H9 (cell line): ENCODE results near the gene PRPF4. TPM values are rescaled to one million over a fixed set of nuclear protein-coding genes. Genes with fewer than 3 reads are reported as not detected.
A peak's percentile ranks its signal among the peaks of the same experiment; 100 is the strongest.
"Not testable (repeated sequence)": the region's sequence is repeated elsewhere in the genome, so short reads cannot be mapped to it uniquely, and the experiment has no call there.

Experiments
- DNase-seq: peaks from one replicate; pipeline ENCODE4 v3.0.0-alpha.2; 2017
- H2AFZ ChIP-seq: one replicate; pipeline ENCODE4 v1.6.1; 2013; ENCODE audit warnings: mild to moderate bottlenecking, low read length, control low read depth, moderate library complexity
- H2AK5ac ChIP-seq: 2 replicates; pipeline ENCODE4 v1.6.1; 2013; ENCODE audit warnings: low read length, control low read depth, mixed read lengths; ENCODE audit not compliant: insufficient read length
- H2BK120ac ChIP-seq: one replicate; pipeline ENCODE4 v1.6.1; 2013; ENCODE audit warnings: low read depth, mild to moderate bottlenecking, low read length, control low read depth, inconsistent platforms; ENCODE audit not compliant: poor library complexity, severe bottlenecking
- H2BK12ac ChIP-seq: 2 replicates; pipeline ENCODE4 v1.6.1; 2013; ENCODE audit warnings: low read length, control low read depth, mixed read lengths, low read depth; ENCODE audit not compliant: insufficient read length
- H2BK15ac ChIP-seq: 2 replicates; pipeline ENCODE4 v1.6.1; 2013; ENCODE audit warnings: low read depth, low read length, control low read depth
- H2BK20ac ChIP-seq: one replicate; pipeline ENCODE4 v1.6.1; 2013; ENCODE audit warnings: low read depth, mild to moderate bottlenecking, low read length, control low read depth, inconsistent platforms; ENCODE audit not compliant: poor library complexity, severe bottlenecking
- H2BK5ac ChIP-seq: 2 replicates; pipeline ENCODE4 v1.6.1; 2013; ENCODE audit warnings: low read length, control low read depth, mixed read lengths; ENCODE audit not compliant: insufficient read length
- H3K14ac ChIP-seq: 2 replicates; pipeline ENCODE4 v1.6.1; 2013; ENCODE audit warnings: low read length, control low read depth; ENCODE audit not compliant: insufficient read depth
- H3K18ac ChIP-seq: 2 replicates; pipeline ENCODE4 v1.6.1; 2013; ENCODE audit warnings: low read depth, mild to moderate bottlenecking, mixed read lengths, low read length, control low read depth; ENCODE audit not compliant: insufficient read length
- H3K23ac ChIP-seq: 2 replicates; pipeline ENCODE4 v1.6.1; 2013; ENCODE audit warnings: low read length, control low read depth, mixed read lengths, low read depth; ENCODE audit not compliant: insufficient read length
- H3K23me2 ChIP-seq: 2 replicates; pipeline ENCODE4 v1.6.1; 2013; ENCODE audit warnings: low read depth, mild to moderate bottlenecking, mixed read lengths, low read length, control low read depth; ENCODE audit not compliant: insufficient read length, poor library complexity, severe bottlenecking
- H3K27ac ChIP-seq: 2 replicates; pipeline ENCODE4 v1.5.1; 2013; ENCODE audit warnings: low read length, control low read depth, mixed read lengths, low read depth; ENCODE audit not compliant: insufficient read length
- H3K27me3 ChIP-seq: 2 replicates; pipeline ENCODE4 v1.6.1; 2013; ENCODE audit warnings: low read length, control low read depth, inconsistent platforms; ENCODE audit not compliant: insufficient read depth
- H3K4ac ChIP-seq: 2 replicates; pipeline ENCODE4 v1.6.1; 2013; ENCODE audit warnings: low read depth, mild to moderate bottlenecking, control low read depth, inconsistent platforms, low read length, moderate library complexity
- H3K4me1 ChIP-seq: 2 replicates; pipeline ENCODE4 v1.6.1; 2013; ENCODE audit warnings: low read length, control low read depth, inconsistent platforms; ENCODE audit not compliant: insufficient read depth
- H3K4me2 ChIP-seq: 2 replicates; pipeline ENCODE4 v1.6.1; 2013; ENCODE audit warnings: low read length, control low read depth, mixed read lengths; ENCODE audit not compliant: insufficient read length, insufficient read depth
- H3K56ac ChIP-seq: 2 replicates; pipeline ENCODE4 v1.6.1; 2013; ENCODE audit warnings: low read depth, mild to moderate bottlenecking, mixed read lengths, low read length, control low read depth; ENCODE audit not compliant: insufficient read length
- H3K79me1 ChIP-seq: 2 replicates; pipeline ENCODE4 v1.6.1; 2013; ENCODE audit warnings: low read depth, mild to moderate bottlenecking, moderate library complexity, low read length, control low read depth, inconsistent platforms; ENCODE audit not compliant: insufficient read depth, poor library complexity, severe bottlenecking
- H3K79me2 ChIP-seq: 2 replicates; pipeline ENCODE4 v1.6.1; 2013; ENCODE audit warnings: low read length, control low read depth, inconsistent platforms; ENCODE audit not compliant: insufficient read depth
- H3K9ac ChIP-seq: 2 replicates; pipeline ENCODE4 v1.6.1; 2013; ENCODE audit warnings: low read length, control low read depth, mixed read lengths; ENCODE audit not compliant: insufficient read length; ENCODE audit errors: extremely low read depth
- H3K9me3 ChIP-seq: one replicate; pipeline ENCODE4 v1.6.1; 2013; ENCODE audit warnings: low read depth, low read length, inconsistent platforms; ENCODE audit not compliant: control insufficient read depth
- H3T11ph ChIP-seq: one replicate; pipeline ENCODE4 v1.6.1; 2013; ENCODE audit warnings: mild to moderate bottlenecking, low read length, control low read depth, inconsistent platforms
- H4K20me1 ChIP-seq: one replicate; pipeline ENCODE4 v1.6.1; 2013; ENCODE audit not compliant: control insufficient read depth, insufficient read length, insufficient read depth
- H4K5ac ChIP-seq: 2 replicates; pipeline ENCODE4 v1.6.1; 2013; ENCODE audit warnings: low read depth, mild to moderate bottlenecking, mixed read lengths, low read length, control low read depth; ENCODE audit not compliant: insufficient read length
- H4K8ac ChIP-seq: replicated peaks from 2 replicates; pipeline ENCODE4 v1.6.1; 2013; ENCODE audit warnings: low read length, control low read depth, mixed read lengths, low read depth; ENCODE audit not compliant: insufficient read length
- H4K91ac ChIP-seq: 2 replicates; pipeline ENCODE4 v1.6.1; 2013; ENCODE audit warnings: low read depth, mild to moderate bottlenecking, moderate library complexity, mixed read lengths, low read length, control low read depth; ENCODE audit not compliant: insufficient read length
- H3K27ac Mint-ChIP-seq, 3 experiments: 2 replicates in 2 of 3; 3 replicates in 1 of 3; pipeline ENCODE4 v1.8.0; 2020 to 2021; ENCODE audit warnings: mixed read lengths in 3 of 3, mild to moderate bottlenecking in 1 of 3, moderate library complexity in 1 of 3
- H3K27me3 Mint-ChIP-seq: 2 replicates; pipeline ENCODE4 v1.8.0; 2021; ENCODE audit warnings: low read depth, mild to moderate bottlenecking, moderate library complexity, mixed read lengths
- H3K36me3 Mint-ChIP-seq, 3 experiments: 2 replicates in 2 of 3; 3 replicates in 1 of 3; pipeline ENCODE4 v1.8.0; 2020 to 2021; ENCODE audit warnings: low read depth in 3 of 3, mixed read lengths in 3 of 3; ENCODE audit not compliant: insufficient read depth in 1 of 3
- H3K4me1 Mint-ChIP-seq, 2 experiments: 2 replicates each; pipeline ENCODE4 v1.8.0; 2020; ENCODE audit warnings: mixed read lengths in 2 of 2
- H3K4me3 Mint-ChIP-seq, 2 experiments: 2 replicates in 1 of 2; 3 replicates in 1 of 2; pipeline ENCODE4 v1.8.0; 2020 to 2021; ENCODE audit warnings: mild to moderate bottlenecking in 2 of 2, mixed read lengths in 2 of 2, moderate library complexity in 1 of 2
- H3K9me3 Mint-ChIP-seq, 2 experiments: 2 replicates in 1 of 2; 3 replicates in 1 of 2; pipeline ENCODE4 v1.8.0; 2020; ENCODE audit warnings: mild to moderate bottlenecking in 2 of 2, mixed read lengths in 2 of 2, moderate library complexity in 1 of 2
- WGBS: extraction: QIAGEN DNeasy Blood & Tissue Kit; methylation state at CpG from one replicate; pipeline ENCODE4 v1.1.7; 2013; ENCODE audit warnings: missing lambda C conversion rate, low lambda C conversion rate, mixed read lengths; ENCODE audit not compliant: insufficient read length; ENCODE audit errors: extremely low coverage; 5-methylcytosine and 5-hydroxymethylcytosine counted together
- total RNA-seq: library from RNA; stranded (reverse); gene quantifications from 2 replicates; pipeline ENCODE4 v1.2.1, GENCODE V29; 2021
- TF ChIP-seq, protein P1 (sequence below): fragments of 200-600 bp; sonication (generic); conservative IDR thresholded peaks from 3 replicates; pipeline ENCODE4 v1.8.0; 2021; ENCODE audit warnings: antibody characterized with exemption, mild to moderate bottlenecking

The PRPF4 gene
- total RNA-seq, 1 experiment from 2014 or later, result 49.8 TPM

DNA sequence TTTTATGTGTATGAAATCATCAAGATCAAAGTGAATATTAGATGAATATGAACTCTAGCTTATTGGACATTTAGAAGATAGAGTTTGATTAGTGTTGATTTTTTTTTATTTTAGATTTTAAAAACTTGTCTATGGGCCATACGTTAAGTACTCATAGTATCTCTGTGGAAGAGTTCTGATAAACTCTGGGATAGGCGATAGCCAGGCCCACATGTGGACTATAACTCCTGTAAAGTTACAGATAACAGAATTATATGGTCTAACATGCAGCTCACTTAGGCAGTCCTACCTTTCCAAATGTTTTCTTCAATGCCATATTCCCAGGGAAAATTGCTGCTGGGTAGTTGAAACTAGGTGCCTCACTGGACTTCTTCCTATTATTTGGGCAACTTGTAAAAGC lies 43.8 kb upstream of the PRPF4 start:
- TF ChIP-seq, protein P1, sequence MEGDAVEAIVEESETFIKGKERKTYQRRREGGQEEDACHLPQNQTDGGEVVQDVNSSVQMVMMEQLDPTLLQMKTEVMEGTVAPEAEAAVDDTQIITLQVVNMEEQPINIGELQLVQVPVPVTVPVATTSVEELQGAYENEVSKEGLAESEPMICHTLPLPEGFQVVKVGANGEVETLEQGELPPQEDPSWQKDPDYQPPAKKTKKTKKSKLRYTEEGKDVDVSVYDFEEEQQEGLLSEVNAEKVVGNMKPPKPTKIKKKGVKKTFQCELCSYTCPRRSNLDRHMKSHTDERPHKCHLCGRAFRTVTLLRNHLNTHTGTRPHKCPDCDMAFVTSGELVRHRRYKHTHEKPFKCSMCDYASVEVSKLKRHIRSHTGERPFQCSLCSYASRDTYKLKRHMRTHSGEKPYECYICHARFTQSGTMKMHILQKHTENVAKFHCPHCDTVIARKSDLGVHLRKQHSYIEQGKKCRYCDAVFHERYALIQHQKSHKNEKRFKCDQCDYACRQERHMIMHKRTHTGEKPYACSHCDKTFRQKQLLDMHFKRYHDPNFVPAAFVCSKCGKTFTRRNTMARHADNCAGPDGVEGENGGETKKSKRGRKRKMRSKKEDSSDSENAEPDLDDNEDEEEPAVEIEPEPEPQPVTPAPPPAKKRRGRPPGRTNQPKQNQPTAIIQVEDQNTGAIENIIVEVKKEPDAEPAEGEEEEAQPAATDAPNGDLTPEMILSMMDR, result no peak
- no peaks in the 10 kb centered on the region for H3K27me3 ChIP-seq
- H2AK5ac ChIP-seq, result no peak overlapping the region
- no peaks in the 10 kb centered on the region for H3K4me1 Mint-ChIP-seq
- no peak overlapping the region for H3K56ac ChIP-seq
- H3K4me3 Mint-ChIP-seq, result no peak overlapping the region
- no peaks in the 10 kb centered on the region for H4K20me1 ChIP-seq
- no peak overlapping the region for H3K9ac ChIP-seq
- peaks cover 4% of the 10 kb centered on the region for H3K79me1 ChIP-seq
- no peaks in the 10 kb centered on the region for H3K23me2 ChIP-seq
- H4K8ac ChIP-seq, result no peak overlapping the region
- no peak overlapping the region for H3K14ac ChIP-seq
- H3K27ac ChIP-seq, result no peak overlapping the region
- H2BK5ac ChIP-seq, result no peak overlapping the region
- no peak overlapping the region for H3K23ac ChIP-seq
- no peaks in the 10 kb centered on the region for H3K27me3 Mint-ChIP-seq
- no peak overlapping the region for H2AFZ ChIP-seq
- H3T11ph ChIP-seq, result no peak overlapping the region
- H3K4me2 ChIP-seq, result no peak overlapping the region
- no peak overlapping the region for H2BK15ac ChIP-seq
- no peaks in the 10 kb centered on the region for H3K9me3 Mint-ChIP-seq
- no peak overlapping the region for H2BK120ac ChIP-seq
- H4K5ac ChIP-seq, result no peak overlapping the region
- H3K18ac ChIP-seq, result no peak overlapping the region
- H3K4ac ChIP-seq, result no peak overlapping the region
- no peaks in the 10 kb centered on the region; a peak in 1 of 7 replicates for H3K36me3 Mint-ChIP-seq
- peaks cover 2% of the 10 kb centered on the region; the same call in 1 of the 2 replicates for H3K79me2 ChIP-seq
- H4K91ac ChIP-seq, result no peak overlapping the region
- H3K4me1 ChIP-seq, result no peaks in the 10 kb centered on the region
- no peak for DNase-seq
- no peak overlapping the region for H2BK20ac ChIP-seq
- WGBS, result no CpG with 5 or more reads among the region's 2 CpGs
- H2BK12ac ChIP-seq, result no peak overlapping the region
- no peaks in the 10 kb centered on the region for H3K9me3 ChIP-seq
- no peak overlapping the region for H3K27ac Mint-ChIP-seq

DNA sequence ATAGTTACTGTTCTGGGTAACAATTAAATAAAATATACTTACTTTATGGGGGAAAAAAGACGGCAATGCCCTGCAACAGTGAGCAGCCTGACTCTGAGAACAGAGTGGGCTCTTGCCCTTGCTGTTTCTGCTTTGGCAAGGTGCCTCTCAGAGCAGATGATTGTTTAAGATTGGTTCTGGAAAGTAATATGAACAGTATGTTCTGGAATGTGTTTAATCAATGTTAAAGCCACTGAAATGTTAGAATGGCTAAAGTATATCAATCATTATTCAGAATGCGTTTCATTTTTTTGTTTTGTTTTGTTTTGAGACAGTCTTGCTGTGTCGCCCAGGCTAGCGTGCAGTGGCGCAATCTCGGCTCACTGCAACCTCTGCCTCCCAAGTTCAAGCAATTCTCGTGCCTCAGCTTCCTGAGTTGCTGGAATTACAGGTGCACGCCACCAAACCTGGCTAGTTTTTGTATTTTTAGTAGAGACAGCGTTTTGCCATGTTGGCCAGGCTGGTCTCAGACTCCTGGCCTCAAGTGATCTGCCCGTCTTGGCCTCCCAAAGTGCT lies 39.7 kb upstream of the PRPF4 start:
- H3K56ac ChIP-seq, H3T11ph ChIP-seq, H3K14ac ChIP-seq, DNase-seq, H2BK15ac ChIP-seq, H3K9me3 Mint-ChIP-seq, H3K79me2 ChIP-seq, H3K27me3 ChIP-seq, H2BK5ac ChIP-seq, H4K5ac ChIP-seq, H2BK120ac ChIP-seq, H3K4me1 Mint-ChIP-seq, H2BK20ac ChIP-seq, H3K18ac ChIP-seq, H3K9ac ChIP-seq, H4K8ac ChIP-seq, H2AK5ac ChIP-seq, H2BK12ac ChIP-seq, H3K9me3 ChIP-seq, H4K91ac ChIP-seq, H3K23ac ChIP-seq, H4K20me1 ChIP-seq, H3K36me3 Mint-ChIP-seq, H3K4me1 ChIP-seq, H3K4ac ChIP-seq, H3K79me1 ChIP-seq, H3K4me3 Mint-ChIP-seq, H2AFZ ChIP-seq, H3K23me2 ChIP-seq, H3K4me2 ChIP-seq, H3K27ac ChIP-seq, H3K27me3 Mint-ChIP-seq: not testable (repeated sequence)
- peak overlapping the region in 1 of 3 experiments; percentile 70; a peak in 1 of 7 replicates for H3K27ac Mint-ChIP-seq
- no CpG with 5 or more reads among the region's 10 CpGs for WGBS
